ENCODE measurements around the gene SLC13A2. TPM values are rescaled to one million over a fixed set of nuclear protein-coding genes. Genes with fewer than 3 reads are reported as not detected.

Gene SLC13A2
- total and polyA plus RNA-seq, 2 of the 4 experiments (the other 2 are of a cell fraction): not detected

- Histone ChIP-seq H2AK5ac (ENCODE audit: low read depth, low read length) (no peak overlapping the region), H3K4me2 (ENCODE audit: low read depth, low read length) (no peak overlapping the region), H3K9me1 (ENCODE audit: insufficient read depth, low read length) (no peaks in the 10 kb centered on the region), H4K20me1 (ENCODE audit: insufficient read depth, low read length) (no peaks in the 10 kb centered on the region), H4K91ac (ENCODE audit: insufficient read depth, low read depth, low read length) (no peak overlapping the region), H3K18ac (ENCODE audit: low read depth, low read length) (no peak overlapping the region), H3K9ac (ENCODE audit: low read depth, low read length) (no peak overlapping the region), H3K14ac (replicated peaks; ENCODE audit: low read depth, low read length) (no peak overlapping the region), H3K4me3 (ENCODE audit: insufficient read depth, low read depth, low read length) (no peak overlapping the region), H2BK5ac (ENCODE audit: low read depth, low read length, poor library complexity, severe bottlenecking) (no peak overlapping the region), H3K56ac (ENCODE audit: extremely low read depth, insufficient read depth, low read length) (no peak overlapping the region), H3K27ac (ENCODE audit: insufficient read depth, low read length) (no peak overlapping the region), H2BK15ac (ENCODE audit: low read depth, low read length) (no peak overlapping the region), H3K23ac (ENCODE audit: low read depth, low read length) (no peak overlapping the region), H2BK20ac (ENCODE audit: low read depth, low read length) (no peak overlapping the region), H3K9me3 (ENCODE audit: control insufficient read depth, insufficient read depth, low read length) (no peaks in the 10 kb centered on the region), H3K4ac (ENCODE audit: low read depth, low read length) (no peak overlapping the region), H2AK9ac (replicated peaks; ENCODE audit: low read depth, low read length, poor library complexity) (no peak overlapping the region), H4K8ac (ENCODE audit: low read depth in 2 of 2, low read length in 2 of 2) (no peak overlapping the region), H3K4me1 (ENCODE audit: control insufficient read depth, insufficient read depth, low read length) (no peaks in the 10 kb centered on the region), H2AFZ (replicated peaks; ENCODE audit: low read length, poor library complexity) (peak overlapping the region; percentile 33), H3K27me3 (ENCODE audit: control insufficient read depth, insufficient read depth, low read length) (peaks cover 66% of the 10 kb centered on the region), H3K79me1 (ENCODE audit: low read depth in 1 of 2, low read length in 2 of 2) (no peaks in the 10 kb centered on the region), H2BK120ac (ENCODE audit: low read depth, low read length) (no peak overlapping the region), H4K5ac (ENCODE audit: low read depth, low read length) (no peak overlapping the region), H3K36me3 (ENCODE audit: control insufficient read depth, insufficient read depth, low read length) (no peaks in the 10 kb centered on the region)
- in situ Hi-C loops (cut with MboI; ENCODE audit: low sequenced_read_pairs): no loop called here
- no peak for ATAC-seq (ENCODE audit: low read depth)
- intact Hi-C loops (cut with micrococcal nuclease): no loop called here
- no peak for DNase-seq
- 100% methylated on average over 1 of the region's 3 CpGs; no CpG with 5 or more reads in 1 of the 2 experiments for WGBS, 2 experiments (ENCODE audit: extremely low coverage in 2 of 2, insufficient read length in 1 of 2)
- no TSS peak for BruUV-seq (replicated peaks)
- TF ChIP-seq RCOR1 (IDR thresholded peaks at IDR 0.05; ENCODE audit: insufficient replicate concordance, low read length) (no peak), FOS (IDR thresholded peaks at IDR 0.05; ENCODE audit: low read depth, low read length) (no peak), MAZ (IDR thresholded peaks at IDR 0.05; ENCODE audit: borderline replicate concordance, low read depth, low read length) (no peak)
- TF ChIP-seq, protein P1, sequence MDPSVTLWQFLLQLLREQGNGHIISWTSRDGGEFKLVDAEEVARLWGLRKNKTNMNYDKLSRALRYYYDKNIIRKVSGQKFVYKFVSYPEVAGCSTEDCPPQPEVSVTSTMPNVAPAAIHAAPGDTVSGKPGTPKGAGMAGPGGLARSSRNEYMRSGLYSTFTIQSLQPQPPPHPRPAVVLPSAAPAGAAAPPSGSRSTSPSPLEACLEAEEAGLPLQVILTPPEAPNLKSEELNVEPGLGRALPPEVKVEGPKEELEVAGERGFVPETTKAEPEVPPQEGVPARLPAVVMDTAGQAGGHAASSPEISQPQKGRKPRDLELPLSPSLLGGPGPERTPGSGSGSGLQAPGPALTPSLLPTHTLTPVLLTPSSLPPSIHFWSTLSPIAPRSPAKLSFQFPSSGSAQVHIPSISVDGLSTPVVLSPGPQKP (IDR thresholded peaks at IDR 0.05; ENCODE audit: borderline replicate concordance, low read depth, low read length): no peak
- ChIA-PET POLR2A (ENCODE audit: unreplicated experiment) (no interaction called here), CTCF (no interaction called here)
- dilution Hi-C loops (cut with HindIII; ENCODE audit: low sequenced_read_pairs, unreplicated experiment): no loop called here
Observed at GRCh38 chr17:28501421-28502284, 28.2 kb downstream of the SLC13A2 start.
